OCI-LY7 (cell line): ENCODE data around the gene BCL2L15.

Experiments
- CTCF ChIP-seq: fragments of 200-600 bp; sonication (generic); conservative IDR thresholded peaks from 2 replicates; pipeline ENCODE4 v1.5.1; 2014; ENCODE audit warnings: mild to moderate bottlenecking, antibody characterized with exemption, low read length, moderate library complexity, mixed read lengths
- EZH2phosphoT487 ChIP-seq: fragments of 200-600 bp; sonication (generic); IDR thresholded peaks from 2 replicates; pipeline ENCODE4 v1.6.1; 2018; ENCODE audit warnings: low read depth, borderline replicate concordance, mild to moderate bottlenecking, mixed run types, antibody characterized with exemption, low read length, moderate library complexity, mixed read lengths

- TF ChIP-seq CTCF (no peak), EZH2phosphoT487 (no peak)
Observed at GRCh38 chr1:113887402-113888175, at the start of gene BCL2L15.
